ENCODE measurements around the gene TNS1. TPM values are rescaled to one million over a fixed set of nuclear protein-coding genes. Genes with fewer than 3 reads are reported as not detected.

The TNS1 gene
- total and polyA plus RNA-seq, 10 of the 15 experiments (the other 5 are each of a cell fraction or from before 2014, with no cell fraction given), result 0.05 to 0.44 TPM; not detected in 8

DNA sequence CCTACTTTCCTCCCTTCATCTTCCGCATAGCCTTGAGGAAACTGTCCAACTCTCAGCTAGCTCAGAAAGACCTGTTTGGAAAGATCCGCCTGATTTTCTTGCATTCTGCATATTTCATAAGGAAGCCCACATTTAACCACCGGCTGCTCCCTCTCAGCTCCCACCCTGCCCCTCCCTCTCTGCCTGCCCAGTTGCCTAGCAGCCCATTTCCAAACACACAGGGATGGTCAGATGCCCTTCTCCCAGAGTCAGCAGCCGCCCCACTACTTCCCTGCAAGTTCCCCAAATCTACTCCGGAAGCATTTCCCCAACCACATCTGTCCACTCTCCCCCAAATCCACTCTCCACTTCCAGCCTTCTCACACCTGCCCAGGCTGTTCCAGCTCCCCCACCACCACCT is 96.0 kb downstream of the TNS1 start:
- Histone ChIP-seq H3K4me3 (no peak overlapping the region), H3K27ac (ENCODE audit: control insufficient read depth, insufficient read depth) (no peak overlapping the region), H3K9ac (ENCODE audit: control insufficient read depth, insufficient read depth, low read length) (no peak overlapping the region), H4K20me1 (ENCODE audit: control insufficient read depth, insufficient read depth) (no peaks in the 10 kb centered on the region), H3K9me3 (replicated peaks; ENCODE audit: control insufficient read depth, insufficient read depth, low read length) (no peaks in the 10 kb centered on the region; the same call in 2 of the 3 replicates), H3K79me2 (ENCODE audit: control insufficient read depth, insufficient read depth, low read length) (no peaks in the 10 kb centered on the region), H3K4me1 (ENCODE audit: control insufficient read depth, insufficient read depth, low read length) (no peaks in the 10 kb centered on the region), H3K27me3 (replicated peaks in 1 of 2; ENCODE audit: control insufficient read depth in 2 of 2, insufficient read depth in 2 of 2, low read length in 1 of 2) (peaks cover 8 to 10% of the 10 kb centered on the region in 2 experiments), H2AFZ (ENCODE audit: control insufficient read depth, low read depth, low read length) (no peak overlapping the region), H3K36me3 (ENCODE audit: control insufficient read depth in 2 of 2, insufficient read depth in 2 of 2, low read length in 1 of 2) (no peaks in the 10 kb centered on the region), H3K4me2 (ENCODE audit: control insufficient read depth, insufficient read depth) (no peak overlapping the region)
- ChIA-PET POLR2A (no interaction called here), RAD21 (ENCODE audit: unreplicated experiment) (no interaction called here), SMC1A (ENCODE audit: uncharacterized antibody, unreplicated experiment) (no interaction called here), CTCF (no interaction called here)
- DNase-seq (ENCODE audit: low read depth, low spot score) (no peak), FAIRE-seq (no peak), ATAC-seq (no peak)
- in situ Hi-C loops (cut with MboI) (no loop called here), intact Hi-C loops (cut with micrococcal nuclease; ENCODE audit: unreplicated experiment) (no loop called here)
- BruUV-seq (replicated peaks), result no TSS peak
- WGBS (ENCODE audit: insufficient coverage, insufficient replicate concordance, low lambda C conversion rate, missing lambda C conversion rate), result 21% methylated on average over 4 of the region's 5 CpGs
- TF ChIP-seq TBL1XR1 (IDR thresholded peaks at IDR 0.05; ENCODE audit: low read depth, low read length) (no peak), ATF7 (IDR thresholded peaks at IDR 0.05; ENCODE audit: low read depth) (no peak), STAT3 (IDR thresholded peaks at IDR 0.05; ENCODE audit: low read depth, low read length) (no peak), YBX1 (IDR thresholded peaks at IDR 0.05) (no peak), TCF7 (IDR thresholded peaks at IDR 0.05; ENCODE audit: borderline replicate concordance) (no peak), KAT2A (conservative IDR thresholded peaks at IDR 0.05; ENCODE audit: control insufficient read depth, low read depth, low read length) (no peak), IRF4 (IDR thresholded peaks at IDR 0.05; ENCODE audit: low read depth, low read length) (no peak), SMC3 (IDR thresholded peaks at IDR 0.05; ENCODE audit: borderline replicate concordance, low read length) (no peak)

DNA sequence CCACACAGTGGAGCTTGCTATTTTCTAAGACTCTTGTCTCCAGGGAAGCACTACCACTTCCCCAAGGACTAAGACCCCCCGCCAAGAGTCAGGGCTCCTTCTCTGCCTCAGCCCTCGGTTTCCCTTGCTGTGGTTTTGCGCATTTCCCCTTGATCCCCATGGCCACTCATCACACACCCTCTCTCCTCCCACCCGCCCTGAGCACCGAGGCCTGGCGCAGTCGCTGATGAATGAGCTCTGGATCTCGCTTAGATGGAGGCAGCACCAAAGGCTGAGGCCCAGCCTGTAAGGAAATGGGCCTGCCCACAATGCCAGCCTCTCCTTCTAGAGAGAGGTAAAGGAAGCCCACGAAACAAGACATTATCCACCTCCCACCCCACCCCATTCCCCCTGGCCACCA is 96.9 kb downstream of the TNS1 start:
- H3K4me1 ChIP-seq (ENCODE audit: control insufficient read depth, insufficient read depth, low read length), result no peaks in the 10 kb centered on the region
- no peak overlapping the region for H3K9ac ChIP-seq (ENCODE audit: control insufficient read depth, insufficient read depth, low read length)
- FAIRE-seq (no peak), DNase-seq (ENCODE audit: low read depth, low spot score) (no peak), ATAC-seq (no peak)
- POLR2A ChIA-PET, result no interaction called here
- H3K79me2 ChIP-seq (ENCODE audit: control insufficient read depth, insufficient read depth, low read length), result no peaks in the 10 kb centered on the region
- H3K27me3 ChIP-seq (replicated peaks in 1 of 2; ENCODE audit: control insufficient read depth in 2 of 2, insufficient read depth in 2 of 2, low read length in 1 of 2), result peaks cover 8 to 10% of the 10 kb centered on the region in 2 experiments; a peak in 3 of 4 replicates
- WGBS (ENCODE audit: insufficient coverage, insufficient replicate concordance, low lambda C conversion rate, missing lambda C conversion rate), result 1% methylated on average over 9 of the region's 9 CpGs
- SMC1A ChIA-PET (ENCODE audit: uncharacterized antibody, unreplicated experiment), result no interaction called here
- CTCF ChIA-PET, result no interaction called here
- RAD21 ChIA-PET (ENCODE audit: unreplicated experiment), result no interaction called here
- no peaks in the 10 kb centered on the region for H4K20me1 ChIP-seq (ENCODE audit: control insufficient read depth, insufficient read depth)
- no peak overlapping the region for H3K4me2 ChIP-seq (ENCODE audit: control insufficient read depth, insufficient read depth)
- no TSS peak for BruUV-seq (replicated peaks)
- no peak overlapping the region for H3K27ac ChIP-seq (ENCODE audit: control insufficient read depth, insufficient read depth)
- H3K9me3 ChIP-seq (replicated peaks; ENCODE audit: control insufficient read depth, insufficient read depth, low read length), result no peaks in the 10 kb centered on the region; the same call in 2 of the 3 replicates
- H3K4me3 ChIP-seq, result no peak overlapping the region
- no peak overlapping the region for H2AFZ ChIP-seq (ENCODE audit: control insufficient read depth, low read depth, low read length)
- intact Hi-C loops (cut with micrococcal nuclease; ENCODE audit: unreplicated experiment) (no loop called here), in situ Hi-C loops (cut with MboI) (no loop called here)
- no peaks in the 10 kb centered on the region for H3K36me3 ChIP-seq (ENCODE audit: control insufficient read depth in 2 of 2, insufficient read depth in 2 of 2, low read length in 1 of 2)
- TF ChIP-seq ATF2 (IDR thresholded peaks at IDR 0.05; ENCODE audit: low read length), result no peak
- TF ChIP-seq, protein P1, sequence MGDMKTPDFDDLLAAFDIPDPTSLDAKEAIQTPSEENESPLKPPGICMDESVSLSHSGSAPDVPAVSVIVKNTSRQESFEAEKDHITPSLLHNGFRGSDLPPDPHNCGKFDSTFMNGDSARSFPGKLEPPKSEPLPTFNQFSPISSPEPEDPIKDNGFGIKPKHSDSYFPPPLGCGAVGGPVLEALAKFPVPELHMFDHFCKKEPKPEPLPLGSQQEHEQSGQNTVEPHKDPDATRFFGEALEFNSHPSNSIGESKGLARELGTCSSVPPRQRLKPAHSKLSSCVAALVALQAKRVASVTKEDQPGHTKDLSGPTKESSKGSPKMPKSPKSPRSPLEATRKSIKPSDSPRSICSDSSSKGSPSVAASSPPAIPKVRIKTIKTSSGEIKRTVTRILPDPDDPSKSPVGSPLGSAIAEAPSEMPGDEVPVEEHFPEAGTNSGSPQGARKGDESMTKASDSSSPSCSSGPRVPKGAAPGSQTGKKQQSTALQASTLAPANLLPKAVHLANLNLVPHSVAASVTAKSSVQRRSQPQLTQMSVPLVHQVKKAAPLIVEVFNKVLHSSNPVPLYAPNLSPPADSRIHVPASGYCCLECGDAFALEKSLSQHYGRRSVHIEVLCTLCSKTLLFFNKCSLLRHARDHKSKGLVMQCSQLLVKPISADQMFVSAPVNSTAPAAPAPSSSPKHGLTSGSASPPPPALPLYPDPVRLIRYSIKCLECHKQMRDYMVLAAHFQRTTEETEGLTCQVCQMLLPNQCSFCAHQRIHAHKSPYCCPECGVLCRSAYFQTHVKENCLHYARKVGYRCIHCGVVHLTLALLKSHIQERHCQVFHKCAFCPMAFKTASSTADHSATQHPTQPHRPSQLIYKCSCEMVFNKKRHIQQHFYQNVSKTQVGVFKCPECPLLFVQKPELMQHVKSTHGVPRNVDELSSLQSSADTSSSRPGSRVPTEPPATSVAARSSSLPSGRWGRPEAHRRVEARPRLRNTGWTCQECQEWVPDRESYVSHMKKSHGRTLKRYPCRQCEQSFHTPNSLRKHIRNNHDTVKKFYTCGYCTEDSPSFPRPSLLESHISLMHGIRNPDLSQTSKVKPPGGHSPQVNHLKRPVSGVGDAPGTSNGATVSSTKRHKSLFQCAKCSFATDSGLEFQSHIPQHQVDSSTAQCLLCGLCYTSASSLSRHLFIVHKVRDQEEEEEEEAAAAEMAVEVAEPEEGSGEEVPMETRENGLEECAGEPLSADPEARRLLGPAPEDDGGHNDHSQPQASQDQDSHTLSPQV (IDR thresholded peaks at IDR 0.05), result no peak
- TF ChIP-seq ZNF217 (IDR thresholded peaks at IDR 0.05), result no peak
- no peak for TF ChIP-seq ZSCAN29 (IDR thresholded peaks at IDR 0.05)
- TF ChIP-seq ZNF622 (IDR thresholded peaks at IDR 0.05), result no peak
- TF ChIP-seq HCFC1 (IDR thresholded peaks at IDR 0.05; ENCODE audit: low read length), result no peak
